Measurements from ENCODE around the gene KTN1. TPM values are rescaled to one million over a fixed set of nuclear protein-coding genes. Genes with fewer than 3 reads are reported as not detected.
A peak's percentile ranks its signal among the peaks of the same experiment; 100 is the strongest.

KTN1 gene
- total and polyA plus RNA-seq, 4 donors, result 57.1 to 152 (median 80.5) TPM

DNA sequence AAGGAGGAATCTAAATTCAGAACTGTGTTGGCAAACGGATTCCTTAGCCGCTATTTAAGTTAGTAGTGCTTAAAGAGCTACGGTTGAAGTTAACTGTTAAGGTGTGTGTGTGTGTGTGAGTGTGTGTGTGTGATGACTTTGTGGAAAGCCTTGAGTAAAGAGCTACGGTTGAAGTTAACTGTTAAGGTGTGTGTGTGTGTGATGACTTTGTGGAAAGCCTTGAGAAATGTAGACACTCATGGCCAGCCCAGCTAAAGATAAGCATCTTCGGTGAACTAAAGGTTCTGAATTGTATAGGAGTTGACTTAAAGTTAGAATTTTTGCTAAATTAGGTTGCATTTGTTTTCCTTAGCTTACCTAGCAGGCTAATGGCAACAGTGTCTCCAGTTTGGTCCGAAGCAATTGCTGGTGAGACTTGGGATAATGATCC lies 1.4 kb downstream of the KTN1 start:
- DNase-seq, result no peak
- peak overlapping the region; percentile 97 to 99 for H3K27ac ChIP-seq (ENCODE audit: low read depth in 1 of 2, low read length in 1 of 2)
- H3K4me1 ChIP-seq (ENCODE audit: control insufficient read depth in 5 of 5, insufficient read depth in 5 of 5, low read length in 5 of 5), result peaks cover 3 to 49% (median 15%) of the 10 kb centered on the region in 5 donors
- peak overlapping the region; percentile 60 to 87 for H3K9ac ChIP-seq (ENCODE audit: insufficient read depth in 1 of 2, low read length in 2 of 2)
- 18 to 23% methylated on average over 6 of the region's 6 CpGs for WGBS, 2 donors
- no peaks in the 10 kb centered on the region for H3K27me3 ChIP-seq (ENCODE audit: control insufficient read depth in 3 of 3, insufficient read depth in 3 of 3, low read length in 2 of 3)
- peak overlapping the region; percentile 99 for H3K4me3 ChIP-seq
- TF ChIP-seq, protein P1, sequence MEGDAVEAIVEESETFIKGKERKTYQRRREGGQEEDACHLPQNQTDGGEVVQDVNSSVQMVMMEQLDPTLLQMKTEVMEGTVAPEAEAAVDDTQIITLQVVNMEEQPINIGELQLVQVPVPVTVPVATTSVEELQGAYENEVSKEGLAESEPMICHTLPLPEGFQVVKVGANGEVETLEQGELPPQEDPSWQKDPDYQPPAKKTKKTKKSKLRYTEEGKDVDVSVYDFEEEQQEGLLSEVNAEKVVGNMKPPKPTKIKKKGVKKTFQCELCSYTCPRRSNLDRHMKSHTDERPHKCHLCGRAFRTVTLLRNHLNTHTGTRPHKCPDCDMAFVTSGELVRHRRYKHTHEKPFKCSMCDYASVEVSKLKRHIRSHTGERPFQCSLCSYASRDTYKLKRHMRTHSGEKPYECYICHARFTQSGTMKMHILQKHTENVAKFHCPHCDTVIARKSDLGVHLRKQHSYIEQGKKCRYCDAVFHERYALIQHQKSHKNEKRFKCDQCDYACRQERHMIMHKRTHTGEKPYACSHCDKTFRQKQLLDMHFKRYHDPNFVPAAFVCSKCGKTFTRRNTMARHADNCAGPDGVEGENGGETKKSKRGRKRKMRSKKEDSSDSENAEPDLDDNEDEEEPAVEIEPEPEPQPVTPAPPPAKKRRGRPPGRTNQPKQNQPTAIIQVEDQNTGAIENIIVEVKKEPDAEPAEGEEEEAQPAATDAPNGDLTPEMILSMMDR (IDR thresholded peaks at IDR 0.05; ENCODE audit: control extremely low read depth, extremely low read depth), result no peak
- H3K36me3 ChIP-seq (ENCODE audit: control insufficient read depth in 4 of 4, insufficient read depth in 4 of 4, low read length in 4 of 4), result peaks cover 0 to 3% (median under 1%) of the 10 kb centered on the region in 4 donors
- no peaks in the 10 kb centered on the region for H3K9me3 ChIP-seq (ENCODE audit: control insufficient read depth in 4 of 4, insufficient read depth in 3 of 4, low read length in 3 of 4)
- no peak for ATAC-seq (ENCODE audit: insufficient read depth, low FRiP score)

DNA sequence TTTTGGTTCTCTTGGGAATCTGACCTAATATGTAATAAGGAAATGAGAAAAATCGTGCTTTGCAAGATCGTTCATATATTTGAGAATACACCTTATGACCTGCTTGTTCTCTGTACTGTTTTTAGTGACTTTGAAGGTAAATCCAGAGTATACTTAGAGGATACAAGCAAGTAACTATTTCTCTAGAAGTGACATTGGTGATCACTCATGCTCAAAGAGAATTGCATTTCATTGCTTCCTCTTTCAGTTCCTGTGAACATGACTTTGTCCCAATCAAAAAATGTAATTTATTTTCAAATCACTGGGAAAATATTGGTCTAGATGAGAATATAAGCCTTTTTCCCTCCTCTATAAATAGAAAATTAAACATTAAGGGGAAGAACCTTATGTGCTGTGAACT lies 2.7 kb downstream of the KTN1 start:
- H3K9me3 ChIP-seq (ENCODE audit: control insufficient read depth in 4 of 4, insufficient read depth in 3 of 4, low read length in 3 of 4), result no peaks in the 10 kb centered on the region
- ATAC-seq (ENCODE audit: insufficient read depth, low FRiP score) (no peak), DNase-seq (no peak)
- 37 to 54% methylated on average over 2 of the region's 2 CpGs for WGBS, 2 donors
- H3K36me3 ChIP-seq (ENCODE audit: control insufficient read depth in 4 of 4, insufficient read depth in 4 of 4, low read length in 4 of 4), result peaks cover 0 to 3% (median 0%) of the 10 kb centered on the region in 4 donors
- H3K4me3 ChIP-seq, result no peak overlapping the region
- TF ChIP-seq, protein P1 (IDR thresholded peaks at IDR 0.05; ENCODE audit: control extremely low read depth, extremely low read depth), result no peak
- H3K27ac ChIP-seq (ENCODE audit: low read depth in 1 of 2, low read length in 1 of 2), result no peak overlapping the region
- peaks cover 3 to 62% (median 18%) of the 10 kb centered on the region in 5 donors for H3K4me1 ChIP-seq (ENCODE audit: control insufficient read depth in 5 of 5, insufficient read depth in 5 of 5, low read length in 5 of 5)
- H3K9ac ChIP-seq (ENCODE audit: insufficient read depth in 1 of 2, low read length in 2 of 2), result no peak overlapping the region
- H3K27me3 ChIP-seq (ENCODE audit: control insufficient read depth in 3 of 3, insufficient read depth in 3 of 3, low read length in 2 of 3), result no peaks in the 10 kb centered on the region

DNA sequence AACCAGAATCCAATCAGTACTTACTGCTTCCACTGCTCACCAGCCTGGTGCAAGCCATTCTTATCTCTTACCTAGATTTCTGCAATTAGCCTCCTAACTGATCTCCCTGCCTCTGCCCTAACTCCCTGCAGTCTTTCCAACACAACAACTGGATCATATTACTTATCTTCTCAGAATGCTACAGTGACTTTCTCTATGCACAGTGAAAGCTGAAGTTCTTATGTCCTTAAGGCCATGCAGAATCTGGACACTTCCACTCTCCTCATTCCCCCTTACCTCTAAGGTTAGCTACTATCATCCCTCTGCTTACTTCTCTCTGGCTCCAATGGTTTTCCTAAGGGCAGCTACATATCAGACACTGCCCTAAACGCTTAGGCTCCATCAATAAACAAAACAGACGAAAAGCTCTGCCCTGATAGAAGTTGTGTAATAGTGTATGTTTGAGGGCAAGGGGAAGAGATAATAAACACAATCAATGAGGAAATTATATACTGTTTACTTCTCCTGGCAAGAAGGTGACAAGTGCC lies 4.0 kb downstream of the KTN1 start:
- H3K9me3 ChIP-seq (ENCODE audit: control insufficient read depth in 4 of 4, insufficient read depth in 3 of 4, low read length in 3 of 4), result no peaks in the 10 kb centered on the region
- DNase-seq (peak in 2 of 3 donors; percentile 23 to 36), ATAC-seq (ENCODE audit: insufficient read depth, low FRiP score) (no peak)
- H3K4me3 ChIP-seq, result no peak overlapping the region
- H3K36me3 ChIP-seq (ENCODE audit: control insufficient read depth in 4 of 4, insufficient read depth in 4 of 4, low read length in 4 of 4), result peaks cover 0 to 3% (median 0%) of the 10 kb centered on the region in 4 donors
- 33% methylated on average over 2 of the region's 2 CpGs for WGBS, 2 donors
- no peak overlapping the region for H3K9ac ChIP-seq (ENCODE audit: insufficient read depth in 1 of 2, low read length in 2 of 2)
- H3K4me1 ChIP-seq (ENCODE audit: control insufficient read depth in 5 of 5, insufficient read depth in 5 of 5, low read length in 5 of 5), result peaks cover 3 to 63% (median 22%) of the 10 kb centered on the region in 5 donors
- peak overlapping the region in 1 of 2 donors; percentile 41 for H3K27ac ChIP-seq (ENCODE audit: low read depth in 1 of 2, low read length in 1 of 2)
- no peaks in the 10 kb centered on the region for H3K27me3 ChIP-seq (ENCODE audit: control insufficient read depth in 3 of 3, insufficient read depth in 3 of 3, low read length in 2 of 3)
- TF ChIP-seq, protein P1 (IDR thresholded peaks at IDR 0.05; ENCODE audit: control extremely low read depth, extremely low read depth), result no peak

DNA sequence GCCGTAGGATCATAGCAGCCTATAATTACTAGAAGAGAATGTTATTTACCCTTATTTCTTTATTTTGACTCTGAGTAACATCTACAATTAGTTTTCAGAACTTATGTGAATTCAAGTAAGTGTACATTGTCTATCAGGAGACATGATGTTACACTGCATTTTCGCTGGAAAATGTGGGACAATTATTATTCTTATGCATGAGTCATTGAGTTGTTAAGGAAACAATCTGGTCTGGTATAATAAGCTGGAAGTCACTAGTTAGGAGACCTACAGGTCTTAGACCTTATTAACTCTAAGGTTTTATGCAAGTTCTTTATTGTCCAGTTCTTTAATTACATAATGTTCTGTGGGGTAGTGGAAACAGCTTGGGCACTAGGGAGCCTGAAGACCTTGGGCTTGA lies 5.8 kb downstream of the KTN1 start:
- Histone ChIP-seq H3K27me3 (ENCODE audit: control insufficient read depth in 3 of 3, insufficient read depth in 3 of 3, low read length in 2 of 3) (no peaks in the 10 kb centered on the region), H3K36me3 (ENCODE audit: control insufficient read depth in 4 of 4, insufficient read depth in 4 of 4, low read length in 4 of 4) (no peaks in the 10 kb centered on the region), H3K9me3 (ENCODE audit: control insufficient read depth in 4 of 4, insufficient read depth in 3 of 4, low read length in 3 of 4) (no peaks in the 10 kb centered on the region), H3K4me3 (no peak overlapping the region), H3K27ac (ENCODE audit: low read depth in 1 of 2, low read length in 1 of 2) (no peak overlapping the region), H3K4me1 (ENCODE audit: control insufficient read depth in 5 of 5, insufficient read depth in 5 of 5, low read length in 5 of 5) (peaks cover 4 to 64% (median 22%) of the 10 kb centered on the region in 5 donors), H3K9ac (ENCODE audit: insufficient read depth in 1 of 2, low read length in 2 of 2) (no peak overlapping the region)
- TF ChIP-seq, protein P1 (IDR thresholded peaks at IDR 0.05; ENCODE audit: control extremely low read depth, extremely low read depth), result no peak
- ATAC-seq (ENCODE audit: insufficient read depth, low FRiP score), result no peak
- WGBS, 2 donors, result 81 to 85% methylated on average over 2 of the region's 2 CpGs
- no peak for DNase-seq
